Endothelial cell of umbilical vein (primary cell): ENCODE results near the gene MBIP.

Experiments
- CTCF ChIP-seq, 2 donors: IDR thresholded peaks; 1 replicate in 1 of 2; 2 replicates in 1 of 2; pipeline ENCODE4 v1.5.1; 2011; ENCODE audit warnings: low read length in 2 of 2, mild to moderate bottlenecking in 2 of 2, moderate library complexity in 2 of 2, control low read depth in 1 of 2, inconsistent platforms in 1 of 2, low read depth in 1 of 2; ENCODE audit not compliant: insufficient read depth in 1 of 2; ENCODE audit errors: extremely low read depth in 1 of 2
- MYC ChIP-seq: IDR thresholded peaks from one replicate; pipeline ENCODE4 v1.6.1; 2011; ENCODE audit warnings: mild to moderate bottlenecking, low read depth, low read length
- POLR2A ChIP-seq: IDR thresholded peaks from 2 replicates; pipeline ENCODE4 v1.6.1; 2012; ENCODE audit warnings: low read depth, mild to moderate bottlenecking, control low read depth, low read length

- TF ChIP-seq POLR2A, result no peak
- TF ChIP-seq MYC, result no peak
- no peak for TF ChIP-seq CTCF (IDR thresholded peaks at IDR 0.05; ENCODE audit: extremely low read depth in 1 of 2, insufficient read depth in 1 of 2, low read depth in 1 of 2, low read length in 2 of 2)
Measured at GRCh38 chr14:36313898-36314297, 6.5 kb downstream of the MBIP start.
